ENCODE measurements around the gene HECTD4. TPM values are rescaled to one million over a fixed set of nuclear protein-coding genes. Genes with fewer than 3 reads are reported as not detected.

Gene HECTD4
- total RNA-seq, 1 donor from 2014 or later: 62.1 TPM

GRCh38 chr12:112322441-112322840 is 59.8 kb downstream of the HECTD4 start:
- Mint-ChIP-seq H3K4me1 (ENCODE audit: unreplicated experiment) (peaks cover 13% of the 10 kb centered on the region), H3K27ac (no peak overlapping the region), H3K36me3 (peaks cover 5% of the 10 kb centered on the region), H3K27me3 (no peaks in the 10 kb centered on the region), H3K4me3 (no peak overlapping the region), H3K9me3 (no peaks in the 10 kb centered on the region)
- no peak for TF ChIP-seq CTCF (conservative IDR thresholded peaks at IDR 0.05)
- DNase-seq (ENCODE audit: extremely low spot score, unreplicated experiment): no peak

- H3K9me3 Mint-ChIP-seq: no peaks in the 10 kb centered on the region
- no peak overlapping the region for H3K27ac Mint-ChIP-seq
- H3K27me3 Mint-ChIP-seq: no peaks in the 10 kb centered on the region
- peaks cover 11% of the 10 kb centered on the region for H3K36me3 Mint-ChIP-seq
- TF ChIP-seq CTCF (conservative IDR thresholded peaks at IDR 0.05): no peak
- H3K4me1 Mint-ChIP-seq (ENCODE audit: unreplicated experiment): peaks cover 13% of the 10 kb centered on the region
- no peak overlapping the region for H3K4me3 Mint-ChIP-seq
- DNase-seq (ENCODE audit: extremely low spot score, unreplicated experiment): no peak
These were observed 61.0 kb downstream of the HECTD4 start for GRCh38 chr12:112321245-112321644.

- H3K27ac Mint-ChIP-seq: no peak overlapping the region
- H3K4me3 Mint-ChIP-seq: no peak overlapping the region
- H3K27me3 Mint-ChIP-seq: no peaks in the 10 kb centered on the region
- TF ChIP-seq CTCF (conservative IDR thresholded peaks at IDR 0.05): no peak
- H3K4me1 Mint-ChIP-seq (ENCODE audit: unreplicated experiment): peaks cover 13% of the 10 kb centered on the region
- peaks cover 14% of the 10 kb centered on the region for H3K36me3 Mint-ChIP-seq
- DNase-seq (ENCODE audit: extremely low spot score, unreplicated experiment): no peak
- no peaks in the 10 kb centered on the region for H3K9me3 Mint-ChIP-seq
These were observed 62.8 kb downstream of the HECTD4 start for GRCh38 chr12:112319395-112319794.

- H3K27ac Mint-ChIP-seq: no peak overlapping the region
- H3K4me1 Mint-ChIP-seq (ENCODE audit: unreplicated experiment): peaks cover 8% of the 10 kb centered on the region
- DNase-seq (ENCODE audit: extremely low spot score, unreplicated experiment): no peak
- no peak for TF ChIP-seq CTCF (conservative IDR thresholded peaks at IDR 0.05)
- no peaks in the 10 kb centered on the region for H3K27me3 Mint-ChIP-seq
- peaks cover 18% of the 10 kb centered on the region for H3K36me3 Mint-ChIP-seq
- no peak overlapping the region for H3K4me3 Mint-ChIP-seq
- no peaks in the 10 kb centered on the region for H3K9me3 Mint-ChIP-seq
These were observed 64.8 kb downstream of the HECTD4 start for GRCh38 chr12:112317481-112317880.

GRCh38 chr12:112314981-112315380 is 67.2 kb downstream of the HECTD4 start:
- Mint-ChIP-seq H3K9me3 (no peaks in the 10 kb centered on the region), H3K4me3 (no peak overlapping the region), H3K4me1 (ENCODE audit: unreplicated experiment) (no peaks in the 10 kb centered on the region), H3K27ac (no peak overlapping the region), H3K36me3 (peaks cover 21% of the 10 kb centered on the region), H3K27me3 (no peaks in the 10 kb centered on the region)
- no peak for DNase-seq (ENCODE audit: extremely low spot score, unreplicated experiment)
- TF ChIP-seq CTCF (conservative IDR thresholded peaks at IDR 0.05): no peak

- Mint-ChIP-seq H3K27me3 (no peaks in the 10 kb centered on the region), H3K4me3 (no peak overlapping the region), H3K36me3 (peaks cover 22% of the 10 kb centered on the region), H3K9me3 (no peaks in the 10 kb centered on the region), H3K27ac (no peak overlapping the region), H3K4me1 (ENCODE audit: unreplicated experiment) (no peaks in the 10 kb centered on the region)
- DNase-seq (ENCODE audit: extremely low spot score, unreplicated experiment): no peak
- no peak for TF ChIP-seq CTCF (conservative IDR thresholded peaks at IDR 0.05)
These were observed 72.4 kb downstream of the HECTD4 start for GRCh38 chr12:112309797-112310196.
